OCI-LY1 (cell line): ENCODE data around the gene GSE1.

Experiments used
- H2AFZ ChIP-seq: fragments of 200-600 bp; sonication (generic), shearing (Covaris generic); 2 replicates; pipeline ENCODE4 v1.6.0; 2014; ENCODE audit warnings: antibody characterized with exemption, mild to moderate bottlenecking, low read length
- H3F3A ChIP-seq: fragments of 200-600 bp; sonication (generic), shearing (Covaris generic); 2 replicates; pipeline ENCODE4 v1.6.0; 2014; ENCODE audit warnings: mild to moderate bottlenecking, antibody characterized with exemption, low read length, moderate library complexity; ENCODE audit not compliant: insufficient read depth
- H3K27ac ChIP-seq: fragments of 200-600 bp; sonication (generic); 2 replicates; pipeline ENCODE4 v1.5.1; 2014; ENCODE audit warnings: low read length, mixed run types, mild to moderate bottlenecking, low read depth; ENCODE audit not compliant: poor library complexity, severe bottlenecking
- H3K27me3 ChIP-seq: fragments of 200-600 bp; sonication (generic); 2 replicates; pipeline ENCODE4 v1.6.0; 2014; ENCODE audit warnings: antibody characterized with exemption, mild to moderate bottlenecking, low read length, moderate library complexity; ENCODE audit not compliant: insufficient read depth
- H3K36me3 ChIP-seq: fragments of 200-600 bp; sonication (generic); 2 replicates; pipeline ENCODE4 v1.6.1; 2014; ENCODE audit warnings: mild to moderate bottlenecking, antibody characterized with exemption, low read length, moderate library complexity, mixed read lengths; ENCODE audit not compliant: insufficient read depth
- H3K4me1 ChIP-seq: fragments of 200-600 bp; sonication (generic); 2 replicates; pipeline ENCODE4 v1.5.1; 2014; ENCODE audit warnings: mild to moderate bottlenecking, low read length, moderate library complexity; ENCODE audit not compliant: insufficient read depth, severe bottlenecking
- H3K4me2 ChIP-seq: fragments of 200-600 bp; sonication (generic), shearing (Covaris generic); 2 replicates; pipeline ENCODE4 v1.6.1; 2014; ENCODE audit warnings: low read length
- H3K4me3 ChIP-seq: fragments of 200-600 bp; sonication (generic); 2 replicates; pipeline ENCODE4 v1.5.1; 2014; ENCODE audit warnings: low read length, low read depth, mild to moderate bottlenecking, mixed read lengths; ENCODE audit not compliant: poor library complexity, severe bottlenecking
- H3K79me2 ChIP-seq: fragments of 200-600 bp; shearing (Covaris generic); 2 replicates; pipeline ENCODE4 v1.6.1; 2016; ENCODE audit warnings: mixed run types, low read length, mixed read lengths; ENCODE audit not compliant: insufficient read depth
- H3K9ac ChIP-seq: fragments of 200-600 bp; sonication (generic), shearing (Covaris generic); 2 replicates; pipeline ENCODE4 v1.6.1; 2014; ENCODE audit warnings: mild to moderate bottlenecking, low read length, mixed read lengths
- H3K9me2 ChIP-seq: fragments of 200-600 bp; sonication (generic), shearing (Covaris generic); 2 replicates; pipeline ENCODE4 v1.6.1; 2014; ENCODE audit warnings: low read depth, mild to moderate bottlenecking, low read length, mixed read lengths
- H3K9me3 ChIP-seq: fragments of 200-600 bp; shearing (Covaris generic); 2 replicates; pipeline ENCODE4 v1.6.1; 2014; ENCODE audit warnings: low read length, mixed read lengths
- H4K20me1 ChIP-seq: fragments of 200-600 bp; sonication (generic), shearing (Covaris generic); 2 replicates; pipeline ENCODE4 v1.6.0; 2016; ENCODE audit warnings: mild to moderate bottlenecking, low read length; ENCODE audit not compliant: insufficient read depth
- EZH2 ChIP-seq: fragments of 200-600 bp; sonication (generic), shearing (Covaris generic); IDR thresholded peaks from 2 replicates; pipeline ENCODE4 v1.8.0; 2017; ENCODE audit warnings: borderline replicate concordance, mixed run types, mild to moderate bottlenecking, antibody characterized with exemption, low read length, moderate library complexity, mixed read lengths
- TF ChIP-seq, protein P1 (sequence below): fragments of 200-600 bp; sonication (generic), shearing (Covaris generic); IDR thresholded peaks from 2 replicates; pipeline ENCODE4 v1.5.1; 2017; ENCODE audit warnings: mild to moderate bottlenecking, antibody characterized with exemption, low read length, moderate library complexity, mixed read lengths

GSE1 gene

DNA sequence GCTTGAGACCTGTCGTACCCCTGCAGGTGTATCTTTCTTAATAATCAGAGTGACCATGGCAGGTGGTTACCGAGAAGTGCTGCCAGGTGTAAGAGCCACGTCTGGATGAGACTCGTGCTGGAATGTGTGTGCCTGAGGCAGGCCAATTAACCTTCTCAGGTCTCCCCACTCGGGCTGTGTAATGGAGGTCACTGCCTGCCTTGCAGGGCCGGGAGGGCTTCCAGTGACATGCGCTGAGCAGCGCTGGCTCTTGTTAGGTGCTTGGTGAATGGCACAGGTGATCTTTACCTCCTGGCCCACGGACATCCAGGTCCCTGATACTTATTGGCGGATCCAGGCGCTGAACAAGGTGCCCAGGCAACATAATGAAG is 4.6 kb upstream of the GSE1 start:
- no peak overlapping the region for H2AFZ ChIP-seq
- no peaks in the 10 kb centered on the region for H3K79me2 ChIP-seq
- no peaks in the 10 kb centered on the region for H4K20me1 ChIP-seq
- no peak overlapping the region for H3K9ac ChIP-seq
- H3K36me3 ChIP-seq = peaks cover 11% of the 10 kb centered on the region; the same call in 1 of the 2 replicates
- H3K4me2 ChIP-seq = no peak overlapping the region
- H3K4me1 ChIP-seq = peaks cover 61% of the 10 kb centered on the region
- H3K9me2 ChIP-seq = no peaks in the 10 kb centered on the region
- H3K4me3 ChIP-seq = no peak overlapping the region
- H3K27ac ChIP-seq = no peak overlapping the region
- no peaks in the 10 kb centered on the region for H3K27me3 ChIP-seq
- H3K9me3 ChIP-seq = no peaks in the 10 kb centered on the region
- TF ChIP-seq, protein P1, sequence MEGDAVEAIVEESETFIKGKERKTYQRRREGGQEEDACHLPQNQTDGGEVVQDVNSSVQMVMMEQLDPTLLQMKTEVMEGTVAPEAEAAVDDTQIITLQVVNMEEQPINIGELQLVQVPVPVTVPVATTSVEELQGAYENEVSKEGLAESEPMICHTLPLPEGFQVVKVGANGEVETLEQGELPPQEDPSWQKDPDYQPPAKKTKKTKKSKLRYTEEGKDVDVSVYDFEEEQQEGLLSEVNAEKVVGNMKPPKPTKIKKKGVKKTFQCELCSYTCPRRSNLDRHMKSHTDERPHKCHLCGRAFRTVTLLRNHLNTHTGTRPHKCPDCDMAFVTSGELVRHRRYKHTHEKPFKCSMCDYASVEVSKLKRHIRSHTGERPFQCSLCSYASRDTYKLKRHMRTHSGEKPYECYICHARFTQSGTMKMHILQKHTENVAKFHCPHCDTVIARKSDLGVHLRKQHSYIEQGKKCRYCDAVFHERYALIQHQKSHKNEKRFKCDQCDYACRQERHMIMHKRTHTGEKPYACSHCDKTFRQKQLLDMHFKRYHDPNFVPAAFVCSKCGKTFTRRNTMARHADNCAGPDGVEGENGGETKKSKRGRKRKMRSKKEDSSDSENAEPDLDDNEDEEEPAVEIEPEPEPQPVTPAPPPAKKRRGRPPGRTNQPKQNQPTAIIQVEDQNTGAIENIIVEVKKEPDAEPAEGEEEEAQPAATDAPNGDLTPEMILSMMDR = no peak
- TF ChIP-seq EZH2 = no peak
- H3F3A ChIP-seq = no peaks in the 10 kb centered on the region

DNA sequence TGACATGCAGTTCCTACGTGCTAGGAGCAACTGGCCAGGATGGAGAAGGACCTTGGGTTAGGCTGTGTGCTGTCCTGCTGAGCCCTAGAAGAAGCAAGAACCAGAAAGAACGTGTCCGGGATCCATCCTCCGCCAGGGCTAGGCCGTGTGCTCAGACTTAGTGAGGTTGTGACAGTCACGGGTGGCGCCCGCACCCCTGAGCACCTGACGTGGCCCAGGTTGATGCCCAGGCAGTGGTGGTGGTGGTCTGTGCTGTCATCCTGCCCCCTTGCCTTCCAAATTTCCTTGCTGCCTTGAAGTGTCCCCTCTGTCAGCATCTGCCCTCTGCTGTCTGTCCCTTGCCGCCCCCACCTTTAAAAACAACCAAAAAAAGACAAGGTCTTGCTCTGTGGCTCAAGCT is 4.2 kb upstream of the GSE1 start:
- Histone ChIP-seq H4K20me1 (no peaks in the 10 kb centered on the region), H3K79me2 (no peaks in the 10 kb centered on the region)

DNA sequence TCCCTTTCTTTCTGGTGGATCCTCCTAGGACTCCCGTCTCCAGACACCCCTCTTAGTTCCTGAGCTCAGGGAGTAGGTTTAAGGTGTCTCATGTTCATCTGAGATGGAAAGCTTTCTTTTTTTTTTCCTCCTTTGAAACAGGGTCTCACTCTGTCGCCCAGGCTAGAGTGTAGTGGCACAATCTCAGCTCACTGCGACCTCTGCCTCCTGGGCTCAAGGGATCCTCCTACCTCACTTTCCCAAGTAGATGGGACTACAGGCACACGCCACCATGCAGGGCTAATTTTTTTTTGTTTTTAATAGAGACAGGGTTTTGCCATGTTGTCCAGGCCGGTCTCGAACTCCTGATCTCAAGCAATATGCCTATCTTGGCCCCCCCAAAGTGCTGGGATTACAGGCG is 3.6 kb upstream of the GSE1 start:
- no peaks in the 10 kb centered on the region for H3K79me2 ChIP-seq
- H3K4me3 ChIP-seq = no peak overlapping the region
- TF ChIP-seq, protein P1 = no peak
- TF ChIP-seq EZH2 = no peak
- H3K4me2 ChIP-seq = peak overlapping the region; percentile 77; the same call in 1 of the 2 replicates
- no peaks in the 10 kb centered on the region for H3F3A ChIP-seq
- H3K9me2 ChIP-seq = no peaks in the 10 kb centered on the region
- H3K9ac ChIP-seq = no peak overlapping the region; the same call in 1 of the 2 replicates
- no peaks in the 10 kb centered on the region for H3K9me3 ChIP-seq
- H3K27ac ChIP-seq = peak overlapping the region; percentile 87
- peaks cover 64% of the 10 kb centered on the region for H3K4me1 ChIP-seq
- H3K27me3 ChIP-seq = no peaks in the 10 kb centered on the region
- H2AFZ ChIP-seq = no peak overlapping the region
- peaks cover 7% of the 10 kb centered on the region; the same call in 1 of the 2 replicates for H3K36me3 ChIP-seq
- no peaks in the 10 kb centered on the region for H4K20me1 ChIP-seq

More for the DNA sequence above, 4.2 kb upstream of the GSE1 start:
- Histone ChIP-seq H3K9me2 (no peaks in the 10 kb centered on the region), H3F3A (no peaks in the 10 kb centered on the region), H3K27me3 (no peaks in the 10 kb centered on the region), H3K4me2 (no peak overlapping the region), H3K4me3 (no peak overlapping the region), H3K9me3 (no peaks in the 10 kb centered on the region), H3K27ac (peak overlapping the region; percentile 87), H2AFZ (no peak overlapping the region), H3K4me1 (peaks cover 61% of the 10 kb centered on the region), H3K9ac (no peak overlapping the region), H3K36me3 (peaks cover 11% of the 10 kb centered on the region; the same call in 1 of the 2 replicates)
- TF ChIP-seq EZH2 = no peak
- TF ChIP-seq, protein P1 = no peak
